HG02571 (cell line): Measurements from ENCODE around the gene MATN1.
"Not testable (repeated sequence)": the region's sequence is repeated elsewhere in the genome, so short reads cannot be mapped to it uniquely, and the experiment has no call there.

ENCODE experiments used
- ATAC-seq: cut with Tn5 transposase; IDR thresholded peaks from one replicate; pipeline ENCODE4 v1.9.1; 2021; ENCODE audit warnings: mild to moderate bottlenecking, moderate library complexity; ENCODE audit not compliant: unreplicated experiment

The MATN1 gene

GRCh38 chr1:30700528-30701257 lies 22.7 kb downstream of the MATN1 start:
- no peak for ATAC-seq

- ATAC-seq: no peak
Observed at GRCh38 chr1:30699762-30700161, 23.6 kb downstream of the MATN1 start.

GRCh38 chr1:30698401-30698981 lies 24.9 kb downstream of the MATN1 start:
- no peak for ATAC-seq

GRCh38 chr1:30697571-30698376 lies 25.6 kb downstream of the MATN1 start:
- ATAC-seq: no peak

- no peak for ATAC-seq
Observed at GRCh38 chr1:30696831-30697230, 26.6 kb downstream of the MATN1 start.

- no peak for ATAC-seq
Observed at GRCh38 chr1:30695439-30695841, 27.9 kb downstream of the MATN1 start.

GRCh38 chr1:30694280-30695175 lies 28.9 kb downstream of the MATN1 start:
- ATAC-seq: no peak

- ATAC-seq: no peak
Observed at GRCh38 chr1:30693822-30694221, 29.6 kb downstream of the MATN1 start.

GRCh38 chr1:30693366-30693765 lies 30.0 kb downstream of the MATN1 start:
- no peak for ATAC-seq

GRCh38 chr1:30692948-30693301 lies 30.5 kb downstream of the MATN1 start:
- ATAC-seq: no peak

GRCh38 chr1:30692201-30692947 lies 31.0 kb downstream of the MATN1 start:
- ATAC-seq: no peak

- ATAC-seq: no peak
Observed at GRCh38 chr1:30691480-30691879, 31.9 kb downstream of the MATN1 start.

GRCh38 chr1:30689901-30690645 lies 33.3 kb downstream of the MATN1 start:
- no peak for ATAC-seq

- no peak for ATAC-seq
Observed at GRCh38 chr1:30688920-30689794, 34.2 kb downstream of the MATN1 start.

- ATAC-seq: not testable (repeated sequence)
Observed at GRCh38 chr1:30688516-30688915, 34.9 kb downstream of the MATN1 start.

GRCh38 chr1:30687886-30688285 lies 35.5 kb downstream of the MATN1 start:
- no peak for ATAC-seq

GRCh38 chr1:30686236-30686935 lies 37.0 kb downstream of the MATN1 start:
- ATAC-seq: no peak

GRCh38 chr1:30685796-30686165 lies 37.6 kb downstream of the MATN1 start:
- no peak for ATAC-seq
